DND-41 (cell line): ENCODE results near the gene DISC1.

Source experiments
- ATAC-seq: fragments of 200-7000 bp; cut with Tn5 transposase; 3 replicates; pipeline ENCODE4 v1.9.1; 2021; ENCODE audit warnings: low read depth; ENCODE audit not compliant: insufficient read depth
- DNase-seq: peaks from one replicate; pipeline ENCODE4 v3.0.0-alpha.2; 2020
- H2AFZ ChIP-seq: 2 replicates; pipeline ENCODE4 v1.6.0; 2012; ENCODE audit warnings: low read depth, low read length
- H3K27ac ChIP-seq: 2 replicates; pipeline ENCODE4 v1.5.1; 2012; ENCODE audit warnings: low read length, inconsistent platforms
- H3K27me3 ChIP-seq: fragments of 200-600 bp; sonication (generic); 2 replicates; pipeline ENCODE4 v1.6.0; 2012; ENCODE audit warnings: low read length, mild to moderate bottlenecking, inconsistent platforms; ENCODE audit not compliant: insufficient read depth, poor library complexity
- H3K36me3 ChIP-seq: 2 replicates; pipeline ENCODE4 v1.5.1; 2012; ENCODE audit warnings: low read length, inconsistent platforms; ENCODE audit not compliant: insufficient read depth
- H3K4me1 ChIP-seq: 2 replicates; pipeline ENCODE4 v1.5.1; 2012; ENCODE audit warnings: mild to moderate bottlenecking, low read length; ENCODE audit not compliant: insufficient read depth
- H3K4me2 ChIP-seq: 2 replicates; pipeline ENCODE4 v1.6.0; 2012; ENCODE audit warnings: mild to moderate bottlenecking, moderate library complexity, low read length, inconsistent platforms; ENCODE audit not compliant: insufficient read depth
- H3K4me3 ChIP-seq, 2 experiments: fragments of 200-600 bp in 1 of 2; shearing (Covaris generic) in 1 of 2; 2 replicates each; pipeline ENCODE4 v1.5.1; 2012 to 2016; ENCODE audit warnings: inconsistent platforms in 2 of 2, low read length in 2 of 2, mild to moderate bottlenecking in 2 of 2, low read depth in 1 of 2, moderate library complexity in 1 of 2
- H3K79me2 ChIP-seq: 2 replicates; pipeline ENCODE4 v1.6.0; 2012; ENCODE audit warnings: low read length, inconsistent platforms; ENCODE audit not compliant: insufficient read depth
- H3K9ac ChIP-seq: 2 replicates; pipeline ENCODE4 v1.6.0; 2012; ENCODE audit warnings: low read depth, mild to moderate bottlenecking, inconsistent platforms, low read length, moderate library complexity
- H3K9me3 ChIP-seq: 2 replicates; pipeline ENCODE4 v1.5.1; 2012; ENCODE audit warnings: low read length, moderate library complexity, mild to moderate bottlenecking, inconsistent platforms; ENCODE audit not compliant: insufficient read depth, severe bottlenecking
- H4K20me1 ChIP-seq: 2 replicates; pipeline ENCODE4 v1.6.0; 2012; ENCODE audit warnings: low read length; ENCODE audit not compliant: insufficient read depth
- CTCF ChIP-seq: IDR thresholded peaks from 2 replicates; pipeline ENCODE4 v1.5.1; 2012; ENCODE audit warnings: borderline replicate concordance, low read length, moderate library complexity, mild to moderate bottlenecking; ENCODE audit not compliant: poor library complexity, severe bottlenecking; ENCODE audit errors: extremely low read depth
- EZH2 ChIP-seq: IDR thresholded peaks from 3 replicates; pipeline ENCODE4 v1.6.1; 2012; ENCODE audit warnings: borderline replicate concordance, low read depth, mild to moderate bottlenecking, moderate library complexity, low read length, inconsistent platforms; ENCODE audit not compliant: severe bottlenecking

DISC1 gene

GRCh38 chr1:231861541-231862481 is 235.2 kb downstream of the DISC1 start:
- no peaks in the 10 kb centered on the region for H3K9me3 ChIP-seq
- H3K4me1 ChIP-seq = no peaks in the 10 kb centered on the region
- no peak for ATAC-seq
- no peaks in the 10 kb centered on the region for H3K79me2 ChIP-seq
- no peak for DNase-seq
- H3K27ac ChIP-seq = no peak overlapping the region
- no peaks in the 10 kb centered on the region for H4K20me1 ChIP-seq
- no peak overlapping the region for H3K4me2 ChIP-seq
- H3K4me3 ChIP-seq = no peak overlapping the region
- H3K27me3 ChIP-seq = no peaks in the 10 kb centered on the region
- H3K9ac ChIP-seq = no peak overlapping the region
- H3K36me3 ChIP-seq = no peaks in the 10 kb centered on the region
- TF ChIP-seq EZH2 = no peak
- TF ChIP-seq CTCF = no peak
- H2AFZ ChIP-seq = no peak overlapping the region

GRCh38 chr1:231862611-231863010 is 236.0 kb downstream of the DISC1 start:
- no peak overlapping the region for H3K9ac ChIP-seq
- ATAC-seq (no peak), DNase-seq (no peak)
- H4K20me1 ChIP-seq = no peaks in the 10 kb centered on the region
- no peak overlapping the region for H3K27ac ChIP-seq
- H3K27me3 ChIP-seq = no peaks in the 10 kb centered on the region
- H3K9me3 ChIP-seq = no peaks in the 10 kb centered on the region
- H3K79me2 ChIP-seq = no peaks in the 10 kb centered on the region
- H3K4me3 ChIP-seq = no peak overlapping the region
- no peak for TF ChIP-seq CTCF
- TF ChIP-seq EZH2 = no peak
- H3K4me1 ChIP-seq = no peaks in the 10 kb centered on the region
- no peak overlapping the region for H2AFZ ChIP-seq
- no peaks in the 10 kb centered on the region for H3K36me3 ChIP-seq
- H3K4me2 ChIP-seq = no peak overlapping the region

GRCh38 chr1:231865331-231865730 is 238.7 kb downstream of the DISC1 start:
- DNase-seq = no peak
- no peak overlapping the region for H2AFZ ChIP-seq
- H3K27me3 ChIP-seq = no peaks in the 10 kb centered on the region
- no peak overlapping the region for H3K4me3 ChIP-seq
- H3K27ac ChIP-seq = no peak overlapping the region
- H3K4me2 ChIP-seq = no peak overlapping the region
- H3K36me3 ChIP-seq = no peaks in the 10 kb centered on the region
- ATAC-seq = no peak
- no peak overlapping the region for H3K9ac ChIP-seq
- no peaks in the 10 kb centered on the region for H3K79me2 ChIP-seq
- H4K20me1 ChIP-seq = no peaks in the 10 kb centered on the region
- TF ChIP-seq EZH2 (no peak), CTCF (no peak)
- no peaks in the 10 kb centered on the region for H3K4me1 ChIP-seq
- H3K9me3 ChIP-seq = no peaks in the 10 kb centered on the region
